Measurements from ENCODE around the gene ICA1L.

ICA1L gene

GRCh38 chr2:202848813-202849212 lies 22.8 kb downstream of the ICA1L start:
- ChIA-PET CTCF (no interaction called here), POLR2A (no interaction called here)
- no peak for TF ChIP-seq ARNT (IDR thresholded peaks at IDR 0.05)
- TF ChIP-seq L3MBTL2 (conservative IDR thresholded peaks at IDR 0.05), result no peak
- TF ChIP-seq BHLHE40 (IDR thresholded peaks at IDR 0.05; ENCODE audit: borderline replicate concordance), result no peak
- no peak for TF ChIP-seq FOXM1 (IDR thresholded peaks at IDR 0.05; ENCODE audit: borderline replicate concordance)
- no peak for TF ChIP-seq LEF1 (IDR thresholded peaks at IDR 0.05; ENCODE audit: borderline replicate concordance)
- TF ChIP-seq ZNF384 (IDR thresholded peaks at IDR 0.05), result no peak
- TF ChIP-seq NFRKB (IDR thresholded peaks at IDR 0.05), result no peak
- TF ChIP-seq HDGF (IDR thresholded peaks at IDR 0.05; ENCODE audit: borderline replicate concordance), result no peak
- no peak for TF ChIP-seq SP1 (IDR thresholded peaks at IDR 0.05)
- no peak for TF ChIP-seq CTBP1 (IDR thresholded peaks at IDR 0.05; ENCODE audit: borderline replicate concordance)
- TF ChIP-seq PKNOX1 (IDR thresholded peaks at IDR 0.05), result no peak
- no peak for TF ChIP-seq FOXK2 (IDR thresholded peaks at IDR 0.05)
- TF ChIP-seq TARDBP (IDR thresholded peaks at IDR 0.05), result no peak
- TF ChIP-seq FOXA1 (IDR thresholded peaks at IDR 0.05), result no peak
- TF ChIP-seq ELF4 (IDR thresholded peaks at IDR 0.05), result no peak
- TF ChIP-seq SUZ12 (IDR thresholded peaks at IDR 0.05), result no peak
- no peak for DNase-seq (ENCODE audit: extremely low spot score)

- TF ChIP-seq NFRKB (IDR thresholded peaks at IDR 0.05), result no peak
- TF ChIP-seq ZNF384 (IDR thresholded peaks at IDR 0.05), result no peak
- TF ChIP-seq ELF4 (IDR thresholded peaks at IDR 0.05), result no peak
- TF ChIP-seq SUZ12 (IDR thresholded peaks at IDR 0.05), result no peak
- TF ChIP-seq ARNT (IDR thresholded peaks at IDR 0.05), result no peak
- TF ChIP-seq PKNOX1 (IDR thresholded peaks at IDR 0.05), result no peak
- TF ChIP-seq TARDBP (IDR thresholded peaks at IDR 0.05), result no peak
- no peak for TF ChIP-seq HDGF (IDR thresholded peaks at IDR 0.05; ENCODE audit: borderline replicate concordance)
- ChIA-PET CTCF (no interaction called here), POLR2A (no interaction called here)
- no peak for DNase-seq (ENCODE audit: extremely low spot score)
These were observed 23.7 kb downstream of the ICA1L start for GRCh38 chr2:202847693-202848524.

GRCh38 chr2:202844656-202845055 lies 26.9 kb downstream of the ICA1L start:
- TF ChIP-seq HDGF (IDR thresholded peaks at IDR 0.05; ENCODE audit: borderline replicate concordance), result no peak
- TF ChIP-seq ARNT (IDR thresholded peaks at IDR 0.05), result no peak
- TF ChIP-seq BHLHE40 (IDR thresholded peaks at IDR 0.05; ENCODE audit: borderline replicate concordance), result no peak
- TF ChIP-seq FOXK2 (IDR thresholded peaks at IDR 0.05), result no peak
- TF ChIP-seq PKNOX1 (IDR thresholded peaks at IDR 0.05), result no peak
- no peak for TF ChIP-seq FOXM1 (IDR thresholded peaks at IDR 0.05; ENCODE audit: borderline replicate concordance)
- TF ChIP-seq L3MBTL2 (conservative IDR thresholded peaks at IDR 0.05), result no peak
- TF ChIP-seq SP1 (IDR thresholded peaks at IDR 0.05), result no peak
- no peak for TF ChIP-seq ZNF384 (IDR thresholded peaks at IDR 0.05)
- no peak for TF ChIP-seq SUZ12 (IDR thresholded peaks at IDR 0.05)
- TF ChIP-seq TARDBP (IDR thresholded peaks at IDR 0.05), result no peak
- POLR2A ChIA-PET, result no interaction called here
- no peak for DNase-seq (ENCODE audit: extremely low spot score)
- CTCF ChIA-PET, result no interaction called here

GRCh38 chr2:202842690-202843089 lies 28.9 kb downstream of the ICA1L start:
- no peak for TF ChIP-seq FOXA1 (IDR thresholded peaks at IDR 0.05)
- no peak for TF ChIP-seq L3MBTL2 (conservative IDR thresholded peaks at IDR 0.05)
- no peak for TF ChIP-seq SUZ12 (IDR thresholded peaks at IDR 0.05)
- TF ChIP-seq FOXK2 (IDR thresholded peaks at IDR 0.05), result no peak
- ChIA-PET POLR2A (no interaction called here), CTCF (interaction anchor here (0.6 kb wide), 1 partner anchor 150 kb away, joined by 3 read pairs; no protein-coding TSS in a partner anchor)
- DNase-seq (ENCODE audit: extremely low spot score), result no peak

- TF ChIP-seq ARNT (IDR thresholded peaks at IDR 0.05) (no peak), ELF4 (IDR thresholded peaks at IDR 0.05) (no peak), PKNOX1 (IDR thresholded peaks at IDR 0.05) (no peak), LEF1 (IDR thresholded peaks at IDR 0.05; ENCODE audit: borderline replicate concordance) (no peak)
- CTCF ChIA-PET, result no interaction called here
- POLR2A ChIA-PET, result no interaction called here
- DNase-seq (ENCODE audit: extremely low spot score), result no peak
These were observed 30.3 kb downstream of the ICA1L start for GRCh38 chr2:202841090-202841867.

Data from HEK293T (cell line).